ENCODE measurements around the gene CELSR1. TPM values are rescaled to one million over a fixed set of nuclear protein-coding genes. Genes with fewer than 3 reads are reported as not detected.

CELSR1 gene
- total and polyA plus RNA-seq, 8 donors, result 24.6 to 59.8 (median 33.3) TPM

DNA sequence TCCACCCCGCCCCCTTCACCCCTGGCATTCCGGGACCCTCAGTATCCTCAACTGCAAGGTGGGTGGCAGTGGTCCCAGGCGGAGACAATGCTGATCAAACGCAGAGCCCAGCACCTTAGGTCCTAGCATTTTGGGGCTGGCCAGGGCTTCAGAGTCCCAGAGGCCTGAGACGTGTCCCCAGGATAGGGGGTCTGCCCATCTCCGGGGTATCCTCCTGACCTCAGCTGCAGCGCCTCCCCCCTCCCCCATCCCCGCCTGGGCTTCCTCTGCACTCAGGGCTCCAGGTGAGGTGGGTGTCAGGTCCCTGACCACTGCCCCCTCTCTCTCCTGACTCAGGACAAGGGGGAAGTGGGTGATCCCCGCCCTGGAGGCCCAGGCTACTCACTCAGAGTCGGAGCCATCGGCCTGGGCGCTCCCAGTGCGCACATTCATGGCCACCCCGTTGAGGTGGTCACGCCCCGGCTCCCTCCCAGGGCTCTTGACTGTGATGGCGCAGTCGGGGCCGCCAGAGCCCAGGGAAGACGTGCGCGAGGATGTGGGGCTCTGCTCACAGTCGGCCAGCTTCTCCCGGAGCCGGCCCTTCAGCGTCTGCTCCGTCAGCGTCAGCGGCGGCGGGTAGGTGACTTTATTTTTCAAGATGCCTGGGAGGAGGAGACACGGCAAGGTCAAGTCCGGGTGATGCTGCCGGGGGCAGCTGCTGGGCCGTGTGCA, 173.7 kb downstream of the CELSR1 start:
- intact Hi-C loops (cut with DNase I), result no loop called here
- Histone ChIP-seq H3K4me3 (no peak overlapping the region), H3K4me1 (peaks cover 0 to 6% of the 10 kb centered on the region in 2 donors), H3K36me3 (peaks cover 0 to 54% of the 10 kb centered on the region in 2 donors), H3K9me3 (no peaks in the 10 kb centered on the region), H3K27me3 (peaks cover 0 to 34% of the 10 kb centered on the region in 2 donors), H3K27ac (no peak overlapping the region)
- DNase-seq (no peak), ATAC-seq (no peak)
- TF ChIP-seq, protein P1, sequence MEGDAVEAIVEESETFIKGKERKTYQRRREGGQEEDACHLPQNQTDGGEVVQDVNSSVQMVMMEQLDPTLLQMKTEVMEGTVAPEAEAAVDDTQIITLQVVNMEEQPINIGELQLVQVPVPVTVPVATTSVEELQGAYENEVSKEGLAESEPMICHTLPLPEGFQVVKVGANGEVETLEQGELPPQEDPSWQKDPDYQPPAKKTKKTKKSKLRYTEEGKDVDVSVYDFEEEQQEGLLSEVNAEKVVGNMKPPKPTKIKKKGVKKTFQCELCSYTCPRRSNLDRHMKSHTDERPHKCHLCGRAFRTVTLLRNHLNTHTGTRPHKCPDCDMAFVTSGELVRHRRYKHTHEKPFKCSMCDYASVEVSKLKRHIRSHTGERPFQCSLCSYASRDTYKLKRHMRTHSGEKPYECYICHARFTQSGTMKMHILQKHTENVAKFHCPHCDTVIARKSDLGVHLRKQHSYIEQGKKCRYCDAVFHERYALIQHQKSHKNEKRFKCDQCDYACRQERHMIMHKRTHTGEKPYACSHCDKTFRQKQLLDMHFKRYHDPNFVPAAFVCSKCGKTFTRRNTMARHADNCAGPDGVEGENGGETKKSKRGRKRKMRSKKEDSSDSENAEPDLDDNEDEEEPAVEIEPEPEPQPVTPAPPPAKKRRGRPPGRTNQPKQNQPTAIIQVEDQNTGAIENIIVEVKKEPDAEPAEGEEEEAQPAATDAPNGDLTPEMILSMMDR (IDR thresholded peaks at IDR 0.05), result no peak

GRCh38 chr22:46362934-46363515, 174.4 kb downstream of the CELSR1 start:
- ATAC-seq (no peak), DNase-seq (peak in 1 of 4 donors; percentile 45)
- H3K4me1 ChIP-seq, result peaks cover 0 to 6% of the 10 kb centered on the region in 2 donors
- peaks cover 0 to 33% of the 10 kb centered on the region in 2 donors for H3K27me3 ChIP-seq
- intact Hi-C loops (cut with DNase I), result no loop called here
- no peaks in the 10 kb centered on the region for H3K9me3 ChIP-seq
- no peak overlapping the region for H3K27ac ChIP-seq
- TF ChIP-seq, protein P1 (IDR thresholded peaks at IDR 0.05), result no peak
- peaks cover 0 to 61% of the 10 kb centered on the region in 2 donors for H3K36me3 ChIP-seq
- H3K4me3 ChIP-seq, result no peak overlapping the region

- H3K4me1 ChIP-seq, result peaks cover 0 to under 1% of the 10 kb centered on the region in 2 donors
- TF ChIP-seq, protein P1 (IDR thresholded peaks at IDR 0.05), result no peak
- peaks cover 0 to 26% of the 10 kb centered on the region in 2 donors for H3K27me3 ChIP-seq
- H3K9me3 ChIP-seq, result no peaks in the 10 kb centered on the region
- intact Hi-C loops (cut with DNase I), result no loop called here
- peak in 1 of 4 donors; percentile 76 for DNase-seq
- ATAC-seq, result no peak
- H3K4me3 ChIP-seq, result no peak overlapping the region
- H3K36me3 ChIP-seq, result peaks cover 0 to 68% of the 10 kb centered on the region in 2 donors
- H3K27ac ChIP-seq, result no peak overlapping the region
Measured at GRCh38 chr22:46362203-46362933, 175.1 kb downstream of the CELSR1 start.

- Histone ChIP-seq H3K27me3 (peaks cover 0 to 21% of the 10 kb centered on the region in 2 donors), H3K4me1 (no peaks in the 10 kb centered on the region), H3K36me3 (peaks cover 0 to 68% of the 10 kb centered on the region in 2 donors), H3K27ac (no peak overlapping the region), H3K9me3 (no peaks in the 10 kb centered on the region), H3K4me3 (no peak overlapping the region)
- DNase-seq (no peak), ATAC-seq (no peak)
- TF ChIP-seq, protein P1 (IDR thresholded peaks at IDR 0.05), result no peak
- intact Hi-C loops (cut with DNase I), result no loop called here
Measured at GRCh38 chr22:46361826-46362202, 175.6 kb downstream of the CELSR1 start.

- H3K9me3 ChIP-seq, result no peaks in the 10 kb centered on the region
- no peak overlapping the region for H3K4me3 ChIP-seq
- intact Hi-C loops (cut with DNase I), result no loop called here
- peaks cover 0 to 73% of the 10 kb centered on the region in 2 donors for H3K36me3 ChIP-seq
- H3K4me1 ChIP-seq, result no peaks in the 10 kb centered on the region
- no peak overlapping the region for H3K27ac ChIP-seq
- peaks cover 0 to 14% of the 10 kb centered on the region in 2 donors for H3K27me3 ChIP-seq
- TF ChIP-seq, protein P1 (IDR thresholded peaks at IDR 0.05), result no peak
- ATAC-seq, result no peak
- peak in 1 of 4 donors; percentile 63 for DNase-seq
Measured at GRCh38 chr22:46360891-46361290, 176.5 kb downstream of the CELSR1 start.

Data from left lung (tissue), 10 donors.